Smooth muscle cell (in vitro differentiated cells): ENCODE measurements around the gene IQGAP3. TPM values are rescaled to one million over a fixed set of nuclear protein-coding genes. Genes with fewer than 3 reads are reported as not detected.

ENCODE experiments used
- DNase-seq: peaks from one replicate; lab custom pipeline; 2025; ENCODE audit not compliant: unreplicated experiment; lab: John Stamatoyannopoulos, UW
- H2AFZ ChIP-seq: fragments of 200-600 bp; sonication (generic); 2 replicates; pipeline ENCODE4 v1.6.0; 2016; ENCODE audit warnings: antibody characterized with exemption, low read depth, mild to moderate bottlenecking
- H3F3A ChIP-seq: fragments of 200-600 bp; sonication (generic); 2 replicates; pipeline ENCODE4 v1.6.0; 2017; ENCODE audit warnings: antibody characterized with exemption, low read depth
- H3K27ac ChIP-seq: fragments of 200-600 bp; sonication (generic); 2 replicates; pipeline ENCODE4 v1.5.1; 2016; ENCODE audit warnings: low read depth, mild to moderate bottlenecking
- H3K27me3 ChIP-seq: fragments of 200-600 bp; sonication (generic); 2 replicates; pipeline ENCODE4 v1.6.1; 2016; ENCODE audit warnings: low read depth, mild to moderate bottlenecking
- H3K36me3 ChIP-seq: fragments of 200-600 bp; sonication (generic); 2 replicates; pipeline ENCODE4 v1.5.1; 2016; ENCODE audit warnings: low read depth
- H3K4me1 ChIP-seq: fragments of 200-600 bp; sonication (generic); 2 replicates; pipeline ENCODE4 v1.5.1; 2016; ENCODE audit warnings: low read depth
- H3K4me2 ChIP-seq: fragments of 200-600 bp; sonication (generic); 2 replicates; pipeline ENCODE4 v1.6.0; 2016; ENCODE audit warnings: mild to moderate bottlenecking
- H3K4me3 ChIP-seq: fragments of 200-600 bp; sonication (generic); 2 replicates; pipeline ENCODE4 v1.5.1; 2016; ENCODE audit warnings: mild to moderate bottlenecking
- H3K79me2 ChIP-seq: fragments of 200-600 bp; sonication (generic); 2 replicates; pipeline ENCODE4 v1.6.0; 2016; ENCODE audit warnings: low read depth, mild to moderate bottlenecking
- H3K9ac ChIP-seq: fragments of 200-600 bp; sonication (generic); 2 replicates; pipeline ENCODE4 v1.6.0; 2016; ENCODE audit warnings: low read depth
- H3K9me3 ChIP-seq: fragments of 200-600 bp; sonication (generic); replicated peaks from 2 replicates; pipeline ENCODE4 v1.5.1; 2016; ENCODE audit warnings: low read depth
- H4K20me1 ChIP-seq: fragments of 200-600 bp; sonication (generic); 2 replicates; pipeline ENCODE4 v1.6.0; 2016; ENCODE audit warnings: low read depth
- WGBS: methylation state at CpG from one replicate; pipeline ENCODE4 v1.1.7; 2016; ENCODE audit warnings: low lambda C conversion rate; 5-methylcytosine and 5-hydroxymethylcytosine counted together
- polyA plus RNA-seq: library from polyadenylated mRNA; unstranded; fragments of >200 nt; fragmentation: Nextera tagmentation; extraction: Ambion mirVana; gene quantifications from 2 replicates; pipeline ENCODE4 v1.2.1, GENCODE V29; 2016
- total RNA-seq: library from RNA; depleted of rRNA; stranded (reverse); fragments of >200 nt; gene quantifications from 2 replicates; pipeline ENCODE4 v1.2.3, GENCODE V29; 2014
- TF ChIP-seq, protein P1 (sequence below): fragments of 200-600 bp; sonication (generic); IDR thresholded peaks from 2 replicates; pipeline ENCODE4 v1.5.1; 2017; ENCODE audit warnings: borderline replicate concordance, mild to moderate bottlenecking, antibody characterized with exemption; ENCODE audit not compliant: insufficient read depth, poor library complexity, severe bottlenecking

The IQGAP3 gene
- total and polyA plus RNA-seq, 2 experiments from 2014 or later, result 2.6 to 2.9 TPM

GRCh38 chr1:156586323-156586722 lies 14.0 kb upstream of the IQGAP3 start:
- H2AFZ ChIP-seq, result no peak overlapping the region
- no peak for DNase-seq
- H3K4me3 ChIP-seq, result no peak overlapping the region
- no peak overlapping the region for H3K9ac ChIP-seq
- H3K9me3 ChIP-seq, result no peaks in the 10 kb centered on the region
- no peaks in the 10 kb centered on the region for H3F3A ChIP-seq
- no peak overlapping the region for H3K27ac ChIP-seq
- no peak overlapping the region for H3K4me2 ChIP-seq
- WGBS, result 72% methylated on average over 4 of the region's 4 CpGs
- H4K20me1 ChIP-seq, result no peaks in the 10 kb centered on the region
- H3K79me2 ChIP-seq, result no peaks in the 10 kb centered on the region
- H3K27me3 ChIP-seq, result no peaks in the 10 kb centered on the region
- no peaks in the 10 kb centered on the region for H3K36me3 ChIP-seq
- peaks cover 6% of the 10 kb centered on the region for H3K4me1 ChIP-seq
- TF ChIP-seq, protein P1, sequence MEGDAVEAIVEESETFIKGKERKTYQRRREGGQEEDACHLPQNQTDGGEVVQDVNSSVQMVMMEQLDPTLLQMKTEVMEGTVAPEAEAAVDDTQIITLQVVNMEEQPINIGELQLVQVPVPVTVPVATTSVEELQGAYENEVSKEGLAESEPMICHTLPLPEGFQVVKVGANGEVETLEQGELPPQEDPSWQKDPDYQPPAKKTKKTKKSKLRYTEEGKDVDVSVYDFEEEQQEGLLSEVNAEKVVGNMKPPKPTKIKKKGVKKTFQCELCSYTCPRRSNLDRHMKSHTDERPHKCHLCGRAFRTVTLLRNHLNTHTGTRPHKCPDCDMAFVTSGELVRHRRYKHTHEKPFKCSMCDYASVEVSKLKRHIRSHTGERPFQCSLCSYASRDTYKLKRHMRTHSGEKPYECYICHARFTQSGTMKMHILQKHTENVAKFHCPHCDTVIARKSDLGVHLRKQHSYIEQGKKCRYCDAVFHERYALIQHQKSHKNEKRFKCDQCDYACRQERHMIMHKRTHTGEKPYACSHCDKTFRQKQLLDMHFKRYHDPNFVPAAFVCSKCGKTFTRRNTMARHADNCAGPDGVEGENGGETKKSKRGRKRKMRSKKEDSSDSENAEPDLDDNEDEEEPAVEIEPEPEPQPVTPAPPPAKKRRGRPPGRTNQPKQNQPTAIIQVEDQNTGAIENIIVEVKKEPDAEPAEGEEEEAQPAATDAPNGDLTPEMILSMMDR, result no peak

DNA sequence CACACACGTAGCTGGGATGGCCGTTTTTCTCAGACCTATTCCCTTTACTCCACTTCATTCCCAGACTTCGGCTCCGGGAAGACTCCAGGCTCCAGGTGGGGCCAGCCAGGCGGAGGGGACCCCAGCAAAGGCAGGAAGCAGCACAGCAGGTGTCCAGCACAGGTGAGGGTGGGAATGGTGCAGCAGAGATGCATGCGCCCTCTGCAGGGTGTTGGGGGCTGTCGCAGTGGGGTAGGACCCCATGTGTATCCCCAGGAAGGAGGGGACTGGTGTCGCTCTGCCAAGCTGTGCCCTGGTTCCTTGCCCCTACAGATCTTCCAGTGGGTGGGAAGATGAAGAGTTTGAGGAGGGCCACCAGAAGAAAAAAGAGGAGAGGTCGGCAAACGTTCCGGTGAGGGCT lies 12.4 kb upstream of the IQGAP3 start:
- Histone ChIP-seq H3K36me3 (no peaks in the 10 kb centered on the region), H3K27ac (no peak overlapping the region), H3K4me3 (no peak overlapping the region), H2AFZ (no peak overlapping the region), H3K79me2 (no peaks in the 10 kb centered on the region), H3K4me1 (no peaks in the 10 kb centered on the region), H4K20me1 (no peaks in the 10 kb centered on the region), H3K9me3 (no peaks in the 10 kb centered on the region), H3K27me3 (no peaks in the 10 kb centered on the region), H3F3A (no peaks in the 10 kb centered on the region), H3K4me2 (no peak overlapping the region), H3K9ac (no peak overlapping the region)
- TF ChIP-seq, protein P1, result peak; percentile 19
- no peak for DNase-seq
- WGBS, result 37% methylated on average over 11 of the region's 11 CpGs

DNA sequence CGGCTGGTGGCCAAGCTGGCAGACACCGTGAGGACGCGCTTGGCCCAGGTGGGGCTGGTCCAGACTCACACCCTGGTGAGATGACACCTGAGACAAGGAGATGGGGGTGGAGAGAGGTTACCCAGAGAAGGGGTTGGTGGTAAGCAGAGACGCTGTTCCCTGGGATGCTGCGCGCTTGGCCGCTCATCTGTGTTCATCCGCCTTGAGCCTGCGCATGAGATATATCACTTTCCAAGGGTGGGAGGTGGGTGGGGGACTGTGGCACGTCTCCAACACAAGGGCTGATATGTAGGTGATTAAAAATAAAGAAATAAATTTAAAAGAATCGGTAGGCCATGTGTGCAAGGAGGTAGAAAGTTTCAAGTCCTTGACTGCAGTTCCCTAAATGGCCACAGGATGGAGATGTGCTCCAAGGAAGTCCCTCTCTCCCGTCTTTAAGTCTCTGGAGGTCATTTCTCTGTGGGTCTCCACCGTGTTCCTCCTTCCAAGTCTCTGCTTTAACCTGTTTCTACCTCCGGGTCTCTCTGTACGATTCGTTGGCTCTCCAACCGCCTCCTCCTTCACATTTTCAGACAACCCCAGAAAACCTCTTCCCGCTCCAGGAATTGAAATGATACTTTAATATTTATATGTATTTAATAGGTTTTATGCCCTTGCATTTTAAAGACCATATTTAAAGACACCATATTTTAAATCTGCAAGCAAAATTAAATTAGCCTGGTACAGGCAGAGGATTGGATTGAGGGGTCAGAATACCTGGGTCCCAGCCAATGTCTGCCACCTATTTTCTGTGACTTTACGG lies 11.7 kb upstream of the IQGAP3 start:
- no peak overlapping the region for H3K27ac ChIP-seq
- H3K27me3 ChIP-seq, result no peaks in the 10 kb centered on the region
- no peaks in the 10 kb centered on the region for H3K36me3 ChIP-seq
- no peaks in the 10 kb centered on the region for H4K20me1 ChIP-seq
- H3K79me2 ChIP-seq, result no peaks in the 10 kb centered on the region
- no peak overlapping the region for H3K9ac ChIP-seq
- no peak overlapping the region for H2AFZ ChIP-seq
- no peak overlapping the region for H3K4me3 ChIP-seq
- no peaks in the 10 kb centered on the region for H3K9me3 ChIP-seq
- peak overlapping the region; percentile 77 for H3K4me2 ChIP-seq
- peak; percentile 13 for DNase-seq
- H3F3A ChIP-seq, result no peaks in the 10 kb centered on the region
- WGBS, result 52% methylated on average over 20 of the region's 20 CpGs
- no peaks in the 10 kb centered on the region for H3K4me1 ChIP-seq
- TF ChIP-seq, protein P1, result peak; percentile 82
